Neural crest cell (in vitro differentiated cells): ENCODE measurements around the gene EXTL2. TPM values are rescaled to one million over a fixed set of nuclear protein-coding genes. Genes with fewer than 3 reads are reported as not detected.
A peak's percentile ranks its signal among the peaks of the same experiment; 100 is the strongest.
"Not testable (repeated sequence)": the region's sequence is repeated elsewhere in the genome, so short reads cannot be mapped to it uniquely, and the experiment has no call there.

Source experiments
- DNase-seq: peaks from one replicate; pipeline ENCODE4 v3.0.0; 2021; ENCODE audit warnings: low read depth, mixed read lengths, low spot score
- H3K27ac Mint-ChIP-seq: one replicate; pipeline ENCODE4 v1.8.0; 2021; ENCODE audit warnings: mild to moderate bottlenecking, mixed read lengths; ENCODE audit not compliant: unreplicated experiment
- H3K27me3 Mint-ChIP-seq: 2 replicates; pipeline ENCODE4 v1.8.0; 2021; ENCODE audit warnings: low read depth, mild to moderate bottlenecking, mixed read lengths
- H3K36me3 Mint-ChIP-seq: 2 replicates; pipeline ENCODE4 v1.8.0; 2021; ENCODE audit warnings: low read depth, mild to moderate bottlenecking, mixed read lengths
- H3K4me1 Mint-ChIP-seq: 2 replicates; pipeline ENCODE4 v1.8.0; 2021; ENCODE audit warnings: mixed read lengths
- H3K4me3 Mint-ChIP-seq: one replicate; pipeline ENCODE4 v1.8.0; 2021; ENCODE audit warnings: mild to moderate bottlenecking, mixed read lengths
- H3K9me3 Mint-ChIP-seq: 2 replicates; pipeline ENCODE4 v1.8.0; 2021; ENCODE audit warnings: mixed read lengths
- total RNA-seq: library from RNA; stranded (reverse); gene quantifications from 2 replicates; pipeline ENCODE4 v1.2.1, GENCODE V29; 2021
- TF ChIP-seq, protein P1 (sequence below): fragments of 200-600 bp; sonication (generic); conservative IDR thresholded peaks from 2 replicates; pipeline ENCODE4 v1.5.0; 2021; ENCODE audit warnings: antibody characterized with exemption, mild to moderate bottlenecking

The EXTL2 gene
- total RNA-seq, 1 donor from 2014 or later: 52.3 TPM

- TF ChIP-seq, protein P1, sequence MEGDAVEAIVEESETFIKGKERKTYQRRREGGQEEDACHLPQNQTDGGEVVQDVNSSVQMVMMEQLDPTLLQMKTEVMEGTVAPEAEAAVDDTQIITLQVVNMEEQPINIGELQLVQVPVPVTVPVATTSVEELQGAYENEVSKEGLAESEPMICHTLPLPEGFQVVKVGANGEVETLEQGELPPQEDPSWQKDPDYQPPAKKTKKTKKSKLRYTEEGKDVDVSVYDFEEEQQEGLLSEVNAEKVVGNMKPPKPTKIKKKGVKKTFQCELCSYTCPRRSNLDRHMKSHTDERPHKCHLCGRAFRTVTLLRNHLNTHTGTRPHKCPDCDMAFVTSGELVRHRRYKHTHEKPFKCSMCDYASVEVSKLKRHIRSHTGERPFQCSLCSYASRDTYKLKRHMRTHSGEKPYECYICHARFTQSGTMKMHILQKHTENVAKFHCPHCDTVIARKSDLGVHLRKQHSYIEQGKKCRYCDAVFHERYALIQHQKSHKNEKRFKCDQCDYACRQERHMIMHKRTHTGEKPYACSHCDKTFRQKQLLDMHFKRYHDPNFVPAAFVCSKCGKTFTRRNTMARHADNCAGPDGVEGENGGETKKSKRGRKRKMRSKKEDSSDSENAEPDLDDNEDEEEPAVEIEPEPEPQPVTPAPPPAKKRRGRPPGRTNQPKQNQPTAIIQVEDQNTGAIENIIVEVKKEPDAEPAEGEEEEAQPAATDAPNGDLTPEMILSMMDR: no peak
- DNase-seq: no peak
- Mint-ChIP-seq H3K4me3 (peak overlapping the region; percentile 66), H3K9me3 (peaks cover 22% of the 10 kb centered on the region), H3K4me1 (peaks cover 23% of the 10 kb centered on the region), H3K36me3 (peaks cover 64% of the 10 kb centered on the region), H3K27me3 (no peaks in the 10 kb centered on the region), H3K27ac (no peak overlapping the region)
These were observed 3.3 kb downstream of the EXTL2 start for GRCh38 chr1:100891380-100891779.

DNA sequence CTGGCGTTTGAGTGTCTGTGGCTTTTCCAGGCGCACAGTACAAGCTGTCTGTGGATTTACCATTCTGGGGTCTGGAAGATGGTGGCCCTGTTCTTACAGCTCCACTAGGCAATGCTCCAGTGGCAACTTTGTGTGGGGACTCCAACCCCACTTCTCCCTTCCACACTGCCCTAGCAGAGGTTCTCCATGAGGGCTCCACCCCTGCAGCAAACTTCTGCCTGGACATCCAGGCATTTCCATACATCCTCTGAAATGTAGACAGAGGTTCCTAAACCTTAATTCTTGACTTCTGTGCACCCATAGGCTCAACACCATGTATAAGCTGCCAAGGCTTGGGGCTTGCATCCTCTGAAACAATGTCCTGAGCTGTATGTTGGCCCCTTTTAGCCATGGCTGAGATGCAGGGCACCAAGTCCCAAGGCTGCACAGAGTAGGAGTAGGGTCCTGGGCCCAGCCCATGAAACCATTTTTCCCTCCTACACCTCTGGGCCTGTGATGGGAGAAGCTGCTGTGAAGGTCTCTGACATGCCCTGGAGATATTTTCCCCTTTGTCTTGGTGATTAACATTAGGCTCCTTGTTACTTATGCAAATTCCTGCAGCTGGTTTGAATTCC is 4.7 kb downstream of the EXTL2 start:
- peaks cover 20% of the 10 kb centered on the region for H3K4me1 Mint-ChIP-seq
- H3K9me3 Mint-ChIP-seq: peaks cover 22% of the 10 kb centered on the region
- peaks cover 72% of the 10 kb centered on the region for H3K36me3 Mint-ChIP-seq
- not testable (repeated sequence) for H3K27me3 Mint-ChIP-seq, H3K4me3 Mint-ChIP-seq, DNase-seq, H3K27ac Mint-ChIP-seq

DNA sequence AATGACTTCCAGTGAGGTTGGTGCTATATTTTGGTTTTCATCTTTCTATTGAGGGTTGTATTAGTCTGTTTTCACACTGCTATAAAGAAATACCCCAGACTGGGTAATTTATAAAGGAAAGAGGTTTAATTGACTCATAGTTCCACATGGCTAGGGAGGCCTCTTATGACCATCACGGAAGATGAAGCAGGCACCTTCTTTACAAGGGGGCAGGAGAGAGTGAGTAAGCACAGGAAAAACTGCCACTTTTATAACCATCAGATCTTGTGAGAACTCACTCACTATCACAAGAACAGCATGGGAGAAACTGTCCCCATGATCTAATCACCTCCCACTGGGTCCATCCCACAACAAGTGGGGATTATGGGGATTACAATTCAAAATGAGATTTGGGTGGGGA is 5.6 kb downstream of the EXTL2 start:
- H3K27me3 Mint-ChIP-seq, H3K4me3 Mint-ChIP-seq, DNase-seq, H3K27ac Mint-ChIP-seq: not testable (repeated sequence)
- H3K4me1 Mint-ChIP-seq: peaks cover 13% of the 10 kb centered on the region
- H3K9me3 Mint-ChIP-seq: peaks cover 22% of the 10 kb centered on the region
- H3K36me3 Mint-ChIP-seq: peaks cover 67% of the 10 kb centered on the region

- H3K4me3 Mint-ChIP-seq: no peak overlapping the region
- no peak for DNase-seq
- H3K36me3 Mint-ChIP-seq: peaks cover 38% of the 10 kb centered on the region
- no peaks in the 10 kb centered on the region for H3K27me3 Mint-ChIP-seq
- TF ChIP-seq, protein P1: no peak
- peaks cover 8% of the 10 kb centered on the region for H3K4me1 Mint-ChIP-seq
- peaks cover 4% of the 10 kb centered on the region for H3K9me3 Mint-ChIP-seq
- H3K27ac Mint-ChIP-seq: no peak overlapping the region
These were observed 10.7 kb downstream of the EXTL2 start for GRCh38 chr1:100883963-100884362.

- Mint-ChIP-seq H3K27ac (no peak overlapping the region), H3K27me3 (no peaks in the 10 kb centered on the region), H3K36me3 (peaks cover 28% of the 10 kb centered on the region), H3K4me3 (no peak overlapping the region), H3K9me3 (no peaks in the 10 kb centered on the region), H3K4me1 (peaks cover 8% of the 10 kb centered on the region)
- no peak for DNase-seq
- TF ChIP-seq, protein P1: no peak
These were observed 11.9 kb downstream of the EXTL2 start for GRCh38 chr1:100882698-100883097.

GRCh38 chr1:100881687-100882086 is 13.0 kb downstream of the EXTL2 start:
- Mint-ChIP-seq H3K4me1 (peaks cover 8% of the 10 kb centered on the region), H3K36me3 (peaks cover 23% of the 10 kb centered on the region), H3K27me3 (no peaks in the 10 kb centered on the region), H3K9me3 (no peaks in the 10 kb centered on the region), H3K4me3 (no peak overlapping the region), H3K27ac (no peak overlapping the region)
- DNase-seq: no peak
- TF ChIP-seq, protein P1: no peak
